Measurements from ENCODE around the gene TEX28. TPM values are rescaled to one million over a fixed set of nuclear protein-coding genes. Genes with fewer than 3 reads are reported as not detected.
A peak's percentile ranks its signal among the peaks of the same experiment; 100 is the strongest.

Gene TEX28
- total RNA-seq, 1 donor from 2014 or later: not detected

GRCh38 chrX:154333116-154333515 is 38.2 kb upstream of the TEX28 start:
- DNase-seq (no peak), ATAC-seq (no peak)
- no peak for TF ChIP-seq CTCF (IDR thresholded peaks at IDR 0.05)
- H3K27ac ChIP-seq: no peak overlapping the region
- H3K4me3 ChIP-seq: no peak overlapping the region
- intact Hi-C loops (cut with DNase I): no loop called here
- no peaks in the 10 kb centered on the region for H3K4me1 ChIP-seq
- H3K36me3 ChIP-seq: no peaks in the 10 kb centered on the region
- no peaks in the 10 kb centered on the region for H3K27me3 ChIP-seq (ENCODE audit: low read depth)
- H3K9me3 ChIP-seq: no peaks in the 10 kb centered on the region

GRCh38 chrX:154332561-154332960 is 37.6 kb upstream of the TEX28 start:
- ATAC-seq (no peak), DNase-seq (no peak)
- TF ChIP-seq CTCF (IDR thresholded peaks at IDR 0.05): no peak
- Histone ChIP-seq H3K27me3 (ENCODE audit: low read depth) (no peaks in the 10 kb centered on the region), H3K36me3 (no peaks in the 10 kb centered on the region), H3K4me1 (peaks cover 1% of the 10 kb centered on the region), H3K4me3 (no peak overlapping the region), H3K9me3 (no peaks in the 10 kb centered on the region), H3K27ac (no peak overlapping the region)
- intact Hi-C loops (cut with DNase I): no loop called here

GRCh38 chrX:154329294-154329693 is 34.4 kb upstream of the TEX28 start:
- Histone ChIP-seq H3K27me3 (ENCODE audit: low read depth) (no peaks in the 10 kb centered on the region), H3K36me3 (no peaks in the 10 kb centered on the region), H3K9me3 (no peaks in the 10 kb centered on the region), H3K4me3 (no peak overlapping the region), H3K4me1 (peaks cover 15% of the 10 kb centered on the region), H3K27ac (no peak overlapping the region)
- DNase-seq (no peak), ATAC-seq (no peak)
- no peak for TF ChIP-seq CTCF (IDR thresholded peaks at IDR 0.05)
- intact Hi-C loops (cut with DNase I): no loop called here

- peaks cover 15% of the 10 kb centered on the region for H3K4me1 ChIP-seq
- TF ChIP-seq CTCF (IDR thresholded peaks at IDR 0.05): no peak
- no peak for DNase-seq
- H3K9me3 ChIP-seq: no peaks in the 10 kb centered on the region
- H3K27me3 ChIP-seq (ENCODE audit: low read depth): no peaks in the 10 kb centered on the region
- no peak overlapping the region for H3K27ac ChIP-seq
- no peaks in the 10 kb centered on the region for H3K36me3 ChIP-seq
- intact Hi-C loops (cut with DNase I): no loop called here
- H3K4me3 ChIP-seq: no peak overlapping the region
- ATAC-seq: no peak
Observed at GRCh38 chrX:154328646-154329045, 33.7 kb upstream of the TEX28 start.

GRCh38 chrX:154327038-154327820 is 32.3 kb upstream of the TEX28 start:
- no peak overlapping the region for H3K4me3 ChIP-seq
- ATAC-seq (peak; percentile 50 to 54), DNase-seq (no peak)
- no peak overlapping the region for H3K27ac ChIP-seq
- no peaks in the 10 kb centered on the region for H3K27me3 ChIP-seq (ENCODE audit: low read depth)
- intact Hi-C loops (cut with DNase I): no loop called here
- no peaks in the 10 kb centered on the region for H3K9me3 ChIP-seq
- no peaks in the 10 kb centered on the region for H3K36me3 ChIP-seq
- TF ChIP-seq CTCF (IDR thresholded peaks at IDR 0.05): no peak
- H3K4me1 ChIP-seq: peaks cover 15% of the 10 kb centered on the region
